Right lobe of liver (tissue), 4 donors: Measurements from ENCODE around the gene PTCRA.

Experiments used
- CTCF ChIP-seq, 4 donors: fragments of 200-600 bp in 3 of 4; fragments of 450-650 bp in 1 of 4; IDR thresholded peaks; one replicate each; pipeline versions ENCODE4 v1.5.1 to v1.8.0; 2016 to 2022; ENCODE audit warnings: antibody characterized with exemption in 4 of 4, mild to moderate bottlenecking in 2 of 4
- POLR2A ChIP-seq: fragments of 450-650 bp; IDR thresholded peaks from one replicate; pipeline ENCODE4 v1.6.1; 2017; ENCODE audit warnings: antibody characterized with exemption, mild to moderate bottlenecking
- donor health status: DM: no; HTN: no; CAD: no.
- donor health status: DM: no; HTN: no; CAD: no.
- donor health status: DM: no; HTN: yes; CAD: no.

DNA sequence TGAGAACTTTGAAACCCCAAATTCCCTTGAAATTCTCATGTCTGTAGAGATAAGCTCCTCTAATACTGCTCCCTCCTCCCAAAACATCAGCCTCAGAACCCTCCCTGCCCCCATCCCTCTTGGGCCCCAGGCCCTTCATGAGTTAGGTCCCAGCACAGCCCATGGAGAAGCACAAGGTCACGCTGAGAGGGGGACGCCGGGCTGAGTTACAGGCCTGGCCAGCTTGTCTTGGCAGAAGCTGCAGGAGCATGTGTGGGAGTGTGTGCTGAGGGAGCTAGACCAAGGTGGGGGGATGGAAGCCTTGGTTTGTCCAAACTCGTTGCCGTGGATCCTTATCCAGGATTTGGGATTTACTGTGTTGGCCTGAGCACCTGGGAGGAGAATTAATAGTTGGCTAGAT, 8.5 kb upstream of the PTCRA start:
- TF ChIP-seq CTCF (IDR thresholded peaks at IDR 0.05), result no peak
- no peak for TF ChIP-seq POLR2A
